SK-N-SH treated with all-trans-retinoic acid at 6 μM for 48 hours (cell line): ENCODE data around the gene ATP6V0E1.

Experiments used
- ATAC-seq: fragments of 200-7000 bp; cut with Tn5 transposase; 3 replicates; pipeline ENCODE4 v1.9.1; 2020; ENCODE audit warnings: mild to moderate bottlenecking, moderate library complexity
- ARNTL ChIP-seq: fragments of 450-650 bp; formaldehyde crosslinking; IDR thresholded peaks from 2 replicates; pipeline ENCODE4 v1.5.0; 2020; ENCODE audit warnings: low read depth, mild to moderate bottlenecking, moderate library complexity, borderline replicate concordance
- BACH2 ChIP-seq: fragments of 250-450 bp; sonication (Bioruptor Pico); IDR thresholded peaks from 2 replicates; pipeline ENCODE4 v1.9.0; 2021; ENCODE audit warnings: mild to moderate bottlenecking, borderline replicate concordance
- ESRRG ChIP-seq: fragments of 250-450 bp; sonication (Bioruptor Pico); IDR thresholded peaks from 2 replicates; pipeline ENCODE4 v1.6.1; 2021; ENCODE audit warnings: mild to moderate bottlenecking
- GLIS3 ChIP-seq: fragments of 250-450 bp; sonication (Bioruptor Pico); IDR thresholded peaks from 2 replicates; pipeline ENCODE4 v1.5.0; 2020; ENCODE audit warnings: mild to moderate bottlenecking, moderate library complexity
- ISL1 ChIP-seq: fragments of 250-450 bp; sonication (Bioruptor Pico); IDR thresholded peaks from 2 replicates; pipeline ENCODE4 v2.1.2; 2022; ENCODE audit warnings: mild to moderate bottlenecking, moderate library complexity
- OSR1 ChIP-seq: fragments of 250-450 bp; sonication (Bioruptor Pico); IDR thresholded peaks from 2 replicates; pipeline ENCODE4 v1.8.0; 2022; ENCODE audit warnings: moderate library complexity, mild to moderate bottlenecking, inconsistent platforms
- PPARA ChIP-seq: fragments of 250-450 bp; sonication (Bioruptor Pico); IDR thresholded peaks from 2 replicates; pipeline ENCODE4 v1.5.0; 2020; ENCODE audit warnings: mild to moderate bottlenecking, borderline replicate concordance
- RARB ChIP-seq: fragments of 250-450 bp; sonication (Bioruptor Pico); IDR thresholded peaks from 2 replicates; pipeline ENCODE4 v1.8.0; 2021; ENCODE audit warnings: mild to moderate bottlenecking, moderate library complexity
- TCF4 ChIP-seq: fragments of 250-450 bp; sonication (Bioruptor Pico); IDR thresholded peaks from 2 replicates; pipeline ENCODE4 v1.8.0; 2021; ENCODE audit warnings: mild to moderate bottlenecking, moderate library complexity, borderline replicate concordance
- TOX ChIP-seq: fragments of 250-450 bp; sonication (Bioruptor Pico); IDR thresholded peaks from 2 replicates; pipeline ENCODE4 v1.8.0; 2021; ENCODE audit warnings: mild to moderate bottlenecking, moderate library complexity, borderline replicate concordance
- ZC3H10 ChIP-seq: fragments of 250-450 bp; sonication (Bioruptor Pico); IDR thresholded peaks from 2 replicates; pipeline ENCODE4 v1.5.1; 2021; ENCODE audit warnings: mild to moderate bottlenecking, moderate library complexity
- ZFP3 ChIP-seq: fragments of 250-450 bp; sonication (Bioruptor Pico); IDR thresholded peaks from 2 replicates; pipeline ENCODE4 v1.5.0; 2020; ENCODE audit warnings: mild to moderate bottlenecking, moderate library complexity
- ZFP30 ChIP-seq: fragments of 450-650 bp; formaldehyde crosslinking; IDR thresholded peaks from 2 replicates; pipeline ENCODE4 v1.5.0; 2022; ENCODE audit warnings: mild to moderate bottlenecking, moderate library complexity
- ZNF565 ChIP-seq: fragments of 450-650 bp; formaldehyde crosslinking; conservative IDR thresholded peaks from 2 replicates; pipeline ENCODE4 v1.5.0; 2020; ENCODE audit warnings: low read depth, mild to moderate bottlenecking, moderate library complexity
- ZNF70 ChIP-seq: fragments of 450-650 bp; formaldehyde crosslinking; IDR thresholded peaks from 2 replicates; pipeline ENCODE4 v1.5.0; 2020; ENCODE audit warnings: mild to moderate bottlenecking, moderate library complexity
- ZNF8 ChIP-seq: fragments of 450-650 bp; formaldehyde crosslinking; IDR thresholded peaks from 2 replicates; pipeline ENCODE4 v1.5.0; 2020; ENCODE audit warnings: mild to moderate bottlenecking, moderate library complexity
- TF ChIP-seq, protein P1 (sequence below): fragments of 250-450 bp; sonication (Bioruptor Pico); IDR thresholded peaks from 2 replicates; pipeline ENCODE4 v1.8.0; 2020; ENCODE audit warnings: mild to moderate bottlenecking, moderate library complexity, borderline replicate concordance
- TF ChIP-seq, protein P2 (sequence below): fragments of 250-450 bp; sonication (Bioruptor Pico); IDR thresholded peaks from 2 replicates; pipeline ENCODE4 v1.8.0; 2021; ENCODE audit warnings: low read depth, mild to moderate bottlenecking, moderate library complexity, borderline replicate concordance
- TF ChIP-seq, protein P3 (sequence below): fragments of 250-450 bp; sonication (Bioruptor Pico); IDR thresholded peaks from 2 replicates; pipeline ENCODE4 v1.5.1; 2021; ENCODE audit warnings: mild to moderate bottlenecking, moderate library complexity
- TF ChIP-seq, protein P4 (sequence below): fragments of 250-450 bp; sonication (Bioruptor Pico); IDR thresholded peaks from 2 replicates; pipeline ENCODE4 v1.5.0; 2020; ENCODE audit warnings: mild to moderate bottlenecking, moderate library complexity

The ATP6V0E1 gene

DNA sequence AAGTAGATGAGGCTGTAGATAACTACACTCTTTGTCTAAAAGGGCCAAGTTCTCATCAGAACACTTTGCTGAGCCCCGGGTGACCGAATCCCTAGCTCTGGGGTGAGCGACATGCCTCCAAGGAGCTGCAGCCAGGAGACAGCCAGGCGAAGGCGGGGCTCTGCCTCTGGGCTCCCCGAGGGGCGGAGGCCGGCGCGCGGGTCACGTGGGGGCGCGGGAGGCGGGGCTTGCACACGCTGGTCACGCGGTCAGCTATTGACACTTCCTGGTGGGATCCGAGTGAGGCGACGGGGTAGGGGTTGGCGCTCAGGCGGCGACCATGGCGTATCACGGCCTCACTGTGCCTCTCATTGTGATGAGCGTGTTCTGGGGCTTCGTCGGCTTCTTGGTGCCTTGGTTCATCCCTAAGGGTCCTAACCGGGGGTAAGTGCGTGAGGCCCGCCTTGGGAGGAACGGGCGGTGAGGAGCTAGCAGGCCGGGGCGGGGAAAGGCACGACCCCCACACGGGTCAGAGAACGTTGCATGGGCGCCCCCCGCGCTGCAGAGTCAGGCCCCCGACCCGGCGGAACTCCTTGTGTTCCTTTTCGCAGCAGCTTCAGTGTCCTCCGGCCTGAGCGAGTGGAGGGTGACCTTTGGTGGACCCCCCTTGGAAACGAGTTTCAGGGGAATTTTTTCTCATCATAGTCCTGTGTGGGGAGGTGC lies at the start of gene ATP6V0E1:
Gene ATP6V0E1, plus strand, starts transcription at position 230 of the 702 bp plus-strand sequence. Its CDS starts 90 bp downstream, at position 320.
- peak; percentile 95 for ATAC-seq
- TF ChIP-seq, protein P1, sequence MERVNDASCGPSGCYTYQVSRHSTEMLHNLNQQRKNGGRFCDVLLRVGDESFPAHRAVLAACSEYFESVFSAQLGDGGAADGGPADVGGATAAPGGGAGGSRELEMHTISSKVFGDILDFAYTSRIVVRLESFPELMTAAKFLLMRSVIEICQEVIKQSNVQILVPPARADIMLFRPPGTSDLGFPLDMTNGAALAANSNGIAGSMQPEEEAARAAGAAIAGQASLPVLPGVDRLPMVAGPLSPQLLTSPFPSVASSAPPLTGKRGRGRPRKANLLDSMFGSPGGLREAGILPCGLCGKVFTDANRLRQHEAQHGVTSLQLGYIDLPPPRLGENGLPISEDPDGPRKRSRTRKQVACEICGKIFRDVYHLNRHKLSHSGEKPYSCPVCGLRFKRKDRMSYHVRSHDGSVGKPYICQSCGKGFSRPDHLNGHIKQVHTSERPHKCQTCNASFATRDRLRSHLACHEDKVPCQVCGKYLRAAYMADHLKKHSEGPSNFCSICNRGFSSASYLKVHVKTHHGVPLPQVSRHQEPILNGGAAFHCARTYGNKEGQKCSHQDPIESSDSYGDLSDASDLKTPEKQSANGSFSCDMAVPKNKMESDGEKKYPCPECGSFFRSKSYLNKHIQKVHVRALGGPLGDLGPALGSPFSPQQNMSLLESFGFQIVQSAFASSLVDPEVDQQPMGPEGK (CRISPR knock-in tag) = peak; percentile 11; the same call in 1 of the 2 replicates
- TF ChIP-seq ZFP30 (CRISPR knock-in tag) = no peak

DNA sequence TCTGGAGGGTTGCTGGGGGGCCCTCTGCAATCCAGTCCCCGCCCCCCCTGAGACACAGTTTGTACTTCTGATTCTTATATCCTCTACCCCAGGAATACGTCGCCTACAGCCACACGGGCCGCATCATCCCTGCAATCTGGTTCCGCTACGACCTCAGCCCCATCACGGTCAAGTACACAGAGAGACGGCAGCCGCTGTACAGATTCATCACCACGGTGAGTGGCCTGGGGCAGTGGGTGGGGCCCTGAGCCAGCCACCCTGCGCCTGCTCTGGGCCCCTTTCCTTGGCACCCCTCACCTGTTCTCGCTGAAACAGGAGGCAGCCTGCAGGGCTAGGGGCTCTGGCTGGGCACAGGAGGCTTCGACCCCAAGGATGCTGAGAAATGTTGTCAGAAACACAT lies 48.5 kb upstream of the ATP6V0E1 start:
- no peak for TF ChIP-seq ZFP3 (CRISPR knock-in tag)
- no peak for TF ChIP-seq ARNTL
- no peak for TF ChIP-seq PPARA (CRISPR knock-in tag)
- TF ChIP-seq, protein P2, sequence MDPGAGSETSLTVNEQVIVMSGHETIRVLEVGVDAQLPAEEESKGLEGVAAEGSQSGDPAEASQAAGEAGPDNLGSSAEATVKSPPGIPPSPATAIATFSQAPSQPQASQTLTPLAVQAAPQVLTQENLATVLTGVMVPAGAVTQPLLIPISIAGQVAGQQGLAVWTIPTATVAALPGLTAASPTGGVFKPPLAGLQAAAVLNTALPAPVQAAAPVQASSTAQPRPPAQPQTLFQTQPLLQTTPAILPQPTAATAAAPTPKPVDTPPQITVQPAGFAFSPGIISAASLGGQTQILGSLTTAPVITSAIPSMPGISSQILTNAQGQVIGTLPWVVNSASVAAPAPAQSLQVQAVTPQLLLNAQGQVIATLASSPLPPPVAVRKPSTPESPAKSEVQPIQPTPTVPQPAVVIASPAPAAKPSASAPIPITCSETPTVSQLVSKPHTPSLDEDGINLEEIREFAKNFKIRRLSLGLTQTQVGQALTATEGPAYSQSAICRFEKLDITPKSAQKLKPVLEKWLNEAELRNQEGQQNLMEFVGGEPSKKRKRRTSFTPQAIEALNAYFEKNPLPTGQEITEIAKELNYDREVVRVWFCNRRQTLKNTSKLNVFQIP = no peak
- TF ChIP-seq, protein P1 (CRISPR knock-in tag) = no peak
- TF ChIP-seq, protein P3, sequence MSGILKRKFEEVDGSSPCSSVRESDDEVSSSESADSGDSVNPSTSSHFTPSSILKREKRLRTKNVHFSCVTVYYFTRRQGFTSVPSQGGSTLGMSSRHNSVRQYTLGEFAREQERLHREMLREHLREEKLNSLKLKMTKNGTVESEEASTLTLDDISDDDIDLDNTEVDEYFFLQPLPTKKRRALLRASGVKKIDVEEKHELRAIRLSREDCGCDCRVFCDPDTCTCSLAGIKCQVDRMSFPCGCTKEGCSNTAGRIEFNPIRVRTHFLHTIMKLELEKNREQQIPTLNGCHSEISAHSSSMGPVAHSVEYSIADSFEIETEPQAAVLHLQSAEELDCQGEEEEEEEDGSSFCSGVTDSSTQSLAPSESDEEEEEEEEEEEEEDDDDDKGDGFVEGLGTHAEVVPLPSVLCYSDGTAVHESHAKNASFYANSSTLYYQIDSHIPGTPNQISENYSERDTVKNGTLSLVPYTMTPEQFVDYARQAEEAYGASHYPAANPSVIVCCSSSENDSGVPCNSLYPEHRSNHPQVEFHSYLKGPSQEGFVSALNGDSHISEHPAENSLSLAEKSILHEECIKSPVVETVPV = no peak
- ATAC-seq = no peak

DNA sequence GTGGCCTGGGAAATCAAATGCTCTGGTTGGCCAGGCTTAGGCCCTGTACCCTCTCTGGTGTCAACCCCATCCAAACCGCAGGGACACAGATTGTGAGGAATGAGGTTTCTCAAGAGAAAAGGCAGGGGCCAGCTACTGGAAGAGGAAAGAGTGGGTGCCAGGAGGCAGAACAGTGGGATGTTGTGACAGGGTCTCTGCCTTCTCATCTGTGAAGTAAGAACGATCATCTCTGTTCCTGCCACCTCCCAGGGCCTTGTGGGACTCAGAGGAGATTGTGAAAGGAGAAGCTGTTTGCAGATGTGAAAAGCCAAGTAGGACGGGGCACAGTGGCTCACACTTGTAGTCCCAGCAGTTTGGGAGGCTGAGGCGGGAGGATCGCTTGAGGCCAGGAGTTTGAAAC lies 47.2 kb upstream of the ATP6V0E1 start:
- no peak for ATAC-seq
- TF ChIP-seq TCF4 (CRISPR knock-in tag) (no peak), ZFP30 (CRISPR knock-in tag) (no peak), ZC3H10 (no peak)

DNA sequence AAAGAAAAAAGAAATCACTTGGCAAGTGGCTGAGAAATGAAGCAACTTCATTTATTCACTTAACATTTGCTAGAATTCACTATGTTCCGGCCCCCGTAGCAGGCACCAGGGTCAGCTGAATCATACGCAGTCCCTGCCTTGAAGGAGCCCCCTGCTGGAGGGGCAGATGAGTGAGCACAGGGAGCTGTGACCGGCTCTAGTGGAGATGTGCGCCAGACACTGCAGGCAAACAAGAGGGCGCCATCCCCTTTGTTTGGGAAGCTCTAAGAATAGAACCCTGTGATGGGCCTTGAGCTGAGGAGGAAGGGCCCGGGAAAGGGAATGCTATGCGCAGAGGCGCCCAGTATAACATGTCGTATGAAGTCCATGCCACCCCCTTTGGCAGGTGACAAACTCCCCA lies 44.5 kb upstream of the ATP6V0E1 start:
- TF ChIP-seq ZC3H10 (no peak), ZNF70 (no peak), ARNTL (no peak), GLIS3 (no peak), PPARA (CRISPR knock-in tag) (no peak), ZNF565 (CRISPR knock-in tag) (no peak), ISL1 (no peak), TCF4 (CRISPR knock-in tag) (no peak), RARB (CRISPR knock-in tag) (no peak), OSR1 (CRISPR knock-in tag) (no peak), BACH2 (CRISPR knock-in tag) (no peak), TOX (no peak), ZNF8 (no peak), ESRRG (CRISPR knock-in tag) (no peak), ZFP30 (CRISPR knock-in tag) (no peak)
- TF ChIP-seq, protein P2 = no peak
- TF ChIP-seq, protein P4, sequence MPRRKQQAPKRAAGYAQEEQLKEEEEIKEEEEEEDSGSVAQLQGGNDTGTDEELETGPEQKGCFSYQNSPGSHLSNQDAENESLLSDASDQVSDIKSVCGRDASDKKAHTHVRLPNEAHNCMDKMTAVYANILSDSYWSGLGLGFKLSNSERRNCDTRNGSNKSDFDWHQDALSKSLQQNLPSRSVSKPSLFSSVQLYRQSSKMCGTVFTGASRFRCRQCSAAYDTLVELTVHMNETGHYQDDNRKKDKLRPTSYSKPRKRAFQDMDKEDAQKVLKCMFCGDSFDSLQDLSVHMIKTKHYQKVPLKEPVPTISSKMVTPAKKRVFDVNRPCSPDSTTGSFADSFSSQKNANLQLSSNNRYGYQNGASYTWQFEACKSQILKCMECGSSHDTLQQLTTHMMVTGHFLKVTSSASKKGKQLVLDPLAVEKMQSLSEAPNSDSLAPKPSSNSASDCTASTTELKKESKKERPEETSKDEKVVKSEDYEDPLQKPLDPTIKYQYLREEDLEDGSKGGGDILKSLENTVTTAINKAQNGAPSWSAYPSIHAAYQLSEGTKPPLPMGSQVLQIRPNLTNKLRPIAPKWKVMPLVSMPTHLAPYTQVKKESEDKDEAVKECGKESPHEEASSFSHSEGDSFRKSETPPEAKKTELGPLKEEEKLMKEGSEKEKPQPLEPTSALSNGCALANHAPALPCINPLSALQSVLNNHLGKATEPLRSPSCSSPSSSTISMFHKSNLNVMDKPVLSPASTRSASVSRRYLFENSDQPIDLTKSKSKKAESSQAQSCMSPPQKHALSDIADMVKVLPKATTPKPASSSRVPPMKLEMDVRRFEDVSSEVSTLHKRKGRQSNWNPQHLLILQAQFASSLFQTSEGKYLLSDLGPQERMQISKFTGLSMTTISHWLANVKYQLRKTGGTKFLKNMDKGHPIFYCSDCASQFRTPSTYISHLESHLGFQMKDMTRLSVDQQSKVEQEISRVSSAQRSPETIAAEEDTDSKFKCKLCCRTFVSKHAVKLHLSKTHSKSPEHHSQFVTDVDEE (CRISPR knock-in tag) = no peak
- TF ChIP-seq, protein P3 = no peak
- peak; percentile 32 for ATAC-seq
